ENCODE results near the gene CHD1L.

CHD1L gene

GRCh38 chr1:147272042-147272441 lies 29.6 kb downstream of the CHD1L start:
- no peaks in the 10 kb centered on the region for H3K36me3 ChIP-seq (ENCODE audit: control insufficient read depth, insufficient read depth, low read length)

GRCh38 chr1:147273409-147274336 lies 31.2 kb downstream of the CHD1L start:
- H3K4me3 ChIP-seq (ENCODE audit: low read depth, low read length) = no peak overlapping the region
- H3K27me3 ChIP-seq (ENCODE audit: control insufficient read depth, insufficient read depth, low read length) = no peaks in the 10 kb centered on the region
- no peaks in the 10 kb centered on the region for H3K9me3 ChIP-seq (ENCODE audit: control insufficient read depth, low read length)
- H3K36me3 ChIP-seq (ENCODE audit: control insufficient read depth, insufficient read depth, low read length) = no peaks in the 10 kb centered on the region
- peak; percentile 28 for TF ChIP-seq CTCF (IDR thresholded peaks at IDR 0.05)
- H3K27ac ChIP-seq = no peak overlapping the region
- no peak overlapping the region for H2AFZ ChIP-seq
- H3K4me2 ChIP-seq (ENCODE audit: low read length) = no peak overlapping the region
- H3K9ac ChIP-seq = no peak overlapping the region
- no peaks in the 10 kb centered on the region for H3K4me1 ChIP-seq
- no peaks in the 10 kb centered on the region for H3K79me2 ChIP-seq

More at GRCh38 chr1:147272042-147272441, 29.6 kb downstream of the CHD1L start:
- no peak overlapping the region for H2AFZ ChIP-seq
- H3K79me2 ChIP-seq = no peaks in the 10 kb centered on the region
- no peaks in the 10 kb centered on the region for H3K27me3 ChIP-seq (ENCODE audit: control insufficient read depth, insufficient read depth, low read length)
- H3K9ac ChIP-seq = no peak overlapping the region
- H3K4me1 ChIP-seq = no peaks in the 10 kb centered on the region
- TF ChIP-seq CTCF (IDR thresholded peaks at IDR 0.05) = no peak
- no peaks in the 10 kb centered on the region for H3K9me3 ChIP-seq (ENCODE audit: control insufficient read depth, low read length)
- no peak overlapping the region for H3K4me2 ChIP-seq (ENCODE audit: low read length)
- no peak overlapping the region for H3K27ac ChIP-seq
- no peak overlapping the region for H3K4me3 ChIP-seq (ENCODE audit: low read depth, low read length)

GRCh38 chr1:147281950-147282349 lies 39.5 kb downstream of the CHD1L start:
- Histone ChIP-seq H3K27ac (no peak overlapping the region), H2AFZ (no peak overlapping the region), H3K4me2 (ENCODE audit: low read length) (no peak overlapping the region), H3K79me2 (no peaks in the 10 kb centered on the region), H3K27me3 (ENCODE audit: control insufficient read depth, insufficient read depth, low read length) (no peaks in the 10 kb centered on the region), H3K9me3 (ENCODE audit: control insufficient read depth, low read length) (no peaks in the 10 kb centered on the region), H3K36me3 (ENCODE audit: control insufficient read depth, insufficient read depth, low read length) (no peaks in the 10 kb centered on the region), H3K4me3 (ENCODE audit: low read depth, low read length) (no peak overlapping the region), H3K4me1 (no peaks in the 10 kb centered on the region), H3K9ac (no peak overlapping the region)
- no peak for TF ChIP-seq CTCF (IDR thresholded peaks at IDR 0.05)

GRCh38 chr1:147283011-147283410 lies 40.5 kb downstream of the CHD1L start:
- H2AFZ ChIP-seq = no peak overlapping the region
- H3K79me2 ChIP-seq = no peaks in the 10 kb centered on the region
- no peaks in the 10 kb centered on the region for H3K4me1 ChIP-seq
- H3K4me3 ChIP-seq (ENCODE audit: low read depth, low read length) = no peak overlapping the region
- H3K27ac ChIP-seq = no peak overlapping the region
- no peak overlapping the region for H3K9ac ChIP-seq
- no peak for TF ChIP-seq CTCF (IDR thresholded peaks at IDR 0.05)
- no peak overlapping the region for H3K4me2 ChIP-seq (ENCODE audit: low read length)
- H3K27me3 ChIP-seq (ENCODE audit: control insufficient read depth, insufficient read depth, low read length) = no peaks in the 10 kb centered on the region
- H3K36me3 ChIP-seq (ENCODE audit: control insufficient read depth, insufficient read depth, low read length) = no peaks in the 10 kb centered on the region
- no peaks in the 10 kb centered on the region for H3K9me3 ChIP-seq (ENCODE audit: control insufficient read depth, low read length)
